GM19099 (cell line): ENCODE results near the gene FKBP8.

ENCODE experiments used
- POLR2A ChIP-seq: IDR thresholded peaks from 3 replicates; pipeline ENCODE4 v1.6.1; 2011; ENCODE audit warnings: low read depth; ENCODE audit not compliant: insufficient read length; ENCODE audit errors: extremely low read depth

FKBP8 gene

GRCh38 chr19:18571564-18572344 lies 28.4 kb upstream of the FKBP8 start, which contains the start of gene UBA52:
Gene UBA52 (plus strand): TSS chr19:18571857. CDS start chr19:18573301, 1,444 bp downstream.
- peak; percentile 97 for TF ChIP-seq POLR2A

- no peak for TF ChIP-seq POLR2A
Measured at GRCh38 chr19:18568367-18568766, 25.0 kb upstream of the FKBP8 start.

GRCh38 chr19:18566953-18567352 lies 23.6 kb upstream of the FKBP8 start:
- no peak for TF ChIP-seq POLR2A

- no peak for TF ChIP-seq POLR2A
Measured at GRCh38 chr19:18562086-18562485, 18.7 kb upstream of the FKBP8 start.

- no peak for TF ChIP-seq POLR2A
Measured at GRCh38 chr19:18559685-18560084, 16.3 kb upstream of the FKBP8 start.

GRCh38 chr19:18558604-18559003 lies 15.2 kb upstream of the FKBP8 start:
- no peak for TF ChIP-seq POLR2A

- TF ChIP-seq POLR2A, result no peak
Measured at GRCh38 chr19:18558202-18558555, 14.8 kb upstream of the FKBP8 start.

GRCh38 chr19:18557411-18558201 lies 14.2 kb upstream of the FKBP8 start, which contains the start of gene KXD1:
Gene KXD1 (plus strand): TSS chr19:18557870. CDS start chr19:18562057, 4,187 bp downstream.
- TF ChIP-seq POLR2A, result peak; percentile 87

GRCh38 chr19:18551631-18552030 lies 8.3 kb upstream of the FKBP8 start:
- no peak for TF ChIP-seq POLR2A

GRCh38 chr19:18543814-18544475 lies 572 bp upstream of the FKBP8 start:
- peak; percentile 31 for TF ChIP-seq POLR2A

- TF ChIP-seq POLR2A, result no peak
Measured at GRCh38 chr19:18541992-18542940, 1.1 kb downstream of the FKBP8 start.

- TF ChIP-seq POLR2A, result no peak
Measured at GRCh38 chr19:18541258-18541991, 1.9 kb downstream of the FKBP8 start.

GRCh38 chr19:18539372-18539771 lies 4.0 kb downstream of the FKBP8 start:
- no peak for TF ChIP-seq POLR2A

GRCh38 chr19:18538115-18538514 lies 5.3 kb downstream of the FKBP8 start:
- TF ChIP-seq POLR2A, result no peak
